ENCODE data around the gene SNX25.
"Not testable (repeated sequence)": the region's sequence is repeated elsewhere in the genome, so short reads cannot be mapped to it uniquely, and the experiment has no call there.

The SNX25 gene

DNA sequence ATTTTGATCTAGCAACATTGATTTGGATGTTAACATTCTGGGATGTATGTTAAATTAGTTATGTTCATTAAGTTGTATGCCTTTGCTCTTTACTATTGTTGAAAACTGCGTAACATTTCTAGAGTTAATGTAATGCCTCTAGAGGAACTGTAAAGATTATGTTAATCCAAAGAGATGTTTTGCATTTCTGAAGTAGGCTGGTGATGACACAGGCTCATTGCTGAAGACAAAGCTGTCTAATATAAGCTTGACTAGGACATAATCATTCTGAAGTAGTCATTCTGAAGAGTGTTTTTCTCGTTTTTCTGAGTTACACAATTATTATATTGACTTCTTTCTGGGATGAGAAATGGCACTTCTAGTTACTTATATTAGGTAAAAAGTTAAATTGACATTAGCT is 113.4 kb downstream of the SNX25 start:
- Histone ChIP-seq H3F3A (ENCODE audit: insufficient read depth, low read length) (no peaks in the 10 kb centered on the region), H3K27ac (ENCODE audit: low read depth, low read length, poor library complexity, severe bottlenecking) (no peak overlapping the region), H3K9ac (ENCODE audit: low read length) (no peak overlapping the region), H3K27me3 (ENCODE audit: insufficient read depth, low read length) (no peaks in the 10 kb centered on the region), H3K9me3 (ENCODE audit: low read length) (no peaks in the 10 kb centered on the region), H3K4me3 (ENCODE audit: low read depth, low read length, poor library complexity, severe bottlenecking) (no peak overlapping the region), H3K79me2 (ENCODE audit: insufficient read depth, low read length) (no peaks in the 10 kb centered on the region), H3K9me2 (ENCODE audit: low read depth, low read length) (no peaks in the 10 kb centered on the region), H3K4me1 (ENCODE audit: insufficient read depth, low read length, severe bottlenecking) (no peaks in the 10 kb centered on the region), H2AFZ (ENCODE audit: low read length) (no peak overlapping the region), H4K20me1 (ENCODE audit: insufficient read depth, low read length) (no peaks in the 10 kb centered on the region), H3K36me3 (ENCODE audit: insufficient read depth, low read length) (peaks cover 62% of the 10 kb centered on the region), H3K4me2 (ENCODE audit: low read length) (no peak overlapping the region)
- TF ChIP-seq EZH2 (IDR thresholded peaks at IDR 0.05; ENCODE audit: borderline replicate concordance, low read length): no peak
- TF ChIP-seq, protein P1, sequence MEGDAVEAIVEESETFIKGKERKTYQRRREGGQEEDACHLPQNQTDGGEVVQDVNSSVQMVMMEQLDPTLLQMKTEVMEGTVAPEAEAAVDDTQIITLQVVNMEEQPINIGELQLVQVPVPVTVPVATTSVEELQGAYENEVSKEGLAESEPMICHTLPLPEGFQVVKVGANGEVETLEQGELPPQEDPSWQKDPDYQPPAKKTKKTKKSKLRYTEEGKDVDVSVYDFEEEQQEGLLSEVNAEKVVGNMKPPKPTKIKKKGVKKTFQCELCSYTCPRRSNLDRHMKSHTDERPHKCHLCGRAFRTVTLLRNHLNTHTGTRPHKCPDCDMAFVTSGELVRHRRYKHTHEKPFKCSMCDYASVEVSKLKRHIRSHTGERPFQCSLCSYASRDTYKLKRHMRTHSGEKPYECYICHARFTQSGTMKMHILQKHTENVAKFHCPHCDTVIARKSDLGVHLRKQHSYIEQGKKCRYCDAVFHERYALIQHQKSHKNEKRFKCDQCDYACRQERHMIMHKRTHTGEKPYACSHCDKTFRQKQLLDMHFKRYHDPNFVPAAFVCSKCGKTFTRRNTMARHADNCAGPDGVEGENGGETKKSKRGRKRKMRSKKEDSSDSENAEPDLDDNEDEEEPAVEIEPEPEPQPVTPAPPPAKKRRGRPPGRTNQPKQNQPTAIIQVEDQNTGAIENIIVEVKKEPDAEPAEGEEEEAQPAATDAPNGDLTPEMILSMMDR (IDR thresholded peaks at IDR 0.05; ENCODE audit: low read length): no peak

DNA sequence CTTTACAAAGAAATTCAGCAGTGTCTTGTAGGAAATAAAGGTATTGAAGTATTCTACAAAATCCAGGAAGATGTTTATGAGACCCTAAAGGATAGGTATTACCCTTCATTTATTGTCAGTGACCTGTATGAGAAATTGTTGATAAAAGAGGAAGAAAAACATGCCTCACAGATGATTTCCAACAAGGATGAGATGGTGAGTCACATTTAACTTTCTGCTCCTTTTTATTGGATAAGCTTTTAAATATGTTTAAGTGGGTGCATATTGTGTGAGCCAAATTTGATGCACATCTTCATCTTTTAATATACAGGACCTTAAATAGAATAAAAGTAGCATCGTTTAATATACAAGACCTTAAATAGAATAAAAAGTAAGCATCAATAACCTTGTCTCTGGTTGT is 114.2 kb downstream of the SNX25 start:
- Histone ChIP-seq H3K9me3 (ENCODE audit: low read length) (no peaks in the 10 kb centered on the region), H3K79me2 (ENCODE audit: insufficient read depth, low read length) (no peaks in the 10 kb centered on the region), H3K4me3 (ENCODE audit: low read depth, low read length, poor library complexity, severe bottlenecking) (no peak overlapping the region), H3K9ac (ENCODE audit: low read length) (no peak overlapping the region), H3K27me3 (ENCODE audit: insufficient read depth, low read length) (no peaks in the 10 kb centered on the region), H2AFZ (ENCODE audit: low read length) (no peak overlapping the region), H3K4me1 (ENCODE audit: insufficient read depth, low read length, severe bottlenecking) (no peaks in the 10 kb centered on the region), H3F3A (ENCODE audit: insufficient read depth, low read length) (no peaks in the 10 kb centered on the region), H3K27ac (ENCODE audit: low read depth, low read length, poor library complexity, severe bottlenecking) (no peak overlapping the region), H3K9me2 (ENCODE audit: low read depth, low read length) (no peaks in the 10 kb centered on the region), H3K4me2 (ENCODE audit: low read length) (no peak overlapping the region), H3K36me3 (ENCODE audit: insufficient read depth, low read length) (peaks cover 62% of the 10 kb centered on the region), H4K20me1 (ENCODE audit: insufficient read depth, low read length) (no peaks in the 10 kb centered on the region)
- no peak for TF ChIP-seq EZH2 (IDR thresholded peaks at IDR 0.05; ENCODE audit: borderline replicate concordance, low read length)
- TF ChIP-seq, protein P1 (IDR thresholded peaks at IDR 0.05; ENCODE audit: low read length): no peak

DNA sequence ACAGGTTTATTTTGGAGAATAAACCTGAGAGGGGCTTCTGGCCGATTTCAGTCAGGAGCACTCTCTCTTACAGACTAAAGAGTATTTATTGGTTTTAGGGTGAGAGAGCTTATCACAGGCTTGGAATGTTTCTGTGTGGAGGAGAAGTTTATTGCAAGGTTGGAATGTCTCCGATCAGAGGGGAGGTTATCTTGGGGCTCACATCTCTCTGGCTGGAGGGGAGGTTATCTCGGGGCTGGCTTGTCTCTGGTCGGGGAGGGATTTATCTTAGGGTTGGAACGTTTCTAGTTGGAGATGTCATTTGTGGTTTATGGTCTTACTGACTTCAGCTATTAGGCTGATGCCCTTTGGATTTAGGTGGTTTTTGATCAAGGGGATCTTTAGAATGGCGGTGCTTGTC is 115.0 kb downstream of the SNX25 start:
- not testable (repeated sequence) for H3K9me3 ChIP-seq (ENCODE audit: low read length); H4K20me1 ChIP-seq (ENCODE audit: insufficient read depth, low read length); H3K4me3 ChIP-seq (ENCODE audit: low read depth, low read length, poor library complexity, severe bottlenecking); H3K4me2 ChIP-seq (ENCODE audit: low read length); H3F3A ChIP-seq (ENCODE audit: insufficient read depth, low read length); H2AFZ ChIP-seq (ENCODE audit: low read length); H3K27ac ChIP-seq (ENCODE audit: low read depth, low read length, poor library complexity, severe bottlenecking); H3K79me2 ChIP-seq (ENCODE audit: insufficient read depth, low read length); H3K9me2 ChIP-seq (ENCODE audit: low read depth, low read length); H3K4me1 ChIP-seq (ENCODE audit: insufficient read depth, low read length, severe bottlenecking); H3K9ac ChIP-seq (ENCODE audit: low read length); H3K27me3 ChIP-seq (ENCODE audit: insufficient read depth, low read length)
- peaks cover 67% of the 10 kb centered on the region for H3K36me3 ChIP-seq (ENCODE audit: insufficient read depth, low read length)

DNA sequence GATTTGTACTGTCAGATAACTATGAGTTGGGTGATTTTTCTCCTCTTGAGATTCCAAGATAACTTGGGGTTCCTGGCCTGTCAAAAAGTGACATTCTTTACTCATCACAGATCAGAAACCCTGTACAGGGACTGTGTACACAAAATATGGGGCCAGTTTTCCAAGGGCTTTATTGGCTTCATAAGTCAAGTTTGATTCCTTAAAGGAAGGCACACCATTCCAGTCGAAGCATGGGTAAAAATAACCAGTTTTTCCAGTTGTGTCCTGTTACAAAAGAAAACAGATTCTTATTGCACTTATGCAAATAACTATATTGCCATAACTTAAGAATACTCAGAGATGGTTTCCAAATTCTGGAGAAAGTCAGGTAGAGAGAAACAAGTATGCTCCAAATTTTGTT is 116.3 kb downstream of the SNX25 start:
- H3F3A ChIP-seq (ENCODE audit: insufficient read depth, low read length); H3K9ac ChIP-seq (ENCODE audit: low read length); H3K27me3 ChIP-seq (ENCODE audit: insufficient read depth, low read length); H2AFZ ChIP-seq (ENCODE audit: low read length); H4K20me1 ChIP-seq (ENCODE audit: insufficient read depth, low read length); H3K9me3 ChIP-seq (ENCODE audit: low read length); H3K79me2 ChIP-seq (ENCODE audit: insufficient read depth, low read length); H3K4me1 ChIP-seq (ENCODE audit: insufficient read depth, low read length, severe bottlenecking); H3K27ac ChIP-seq (ENCODE audit: low read depth, low read length, poor library complexity, severe bottlenecking); H3K4me3 ChIP-seq (ENCODE audit: low read depth, low read length, poor library complexity, severe bottlenecking); H3K9me2 ChIP-seq (ENCODE audit: low read depth, low read length); H3K4me2 ChIP-seq (ENCODE audit: low read length): not testable (repeated sequence)
- peaks cover 72% of the 10 kb centered on the region for H3K36me3 ChIP-seq (ENCODE audit: insufficient read depth, low read length)
